KBM-7 (cell line): ENCODE measurements around the gene FER.
"Not testable (repeated sequence)": the region's sequence is repeated elsewhere in the genome, so short reads cannot be mapped to it uniquely, and the experiment has no call there.

Experiments used
- DNase-seq: peaks from one replicate; pipeline ENCODE4 v3.0.0-alpha.2; 2015
- in situ Hi-C: fragments of 300-500 bp; cut with MboI; formaldehyde crosslinking; loops from 2 replicates; pipeline ENCODE4 v1.14.3; 2020; ENCODE audit warnings: low sequenced_read_pairs, low pct_unique_long_range_greater_than_20kb, mixed read lengths

The FER gene

DNA sequence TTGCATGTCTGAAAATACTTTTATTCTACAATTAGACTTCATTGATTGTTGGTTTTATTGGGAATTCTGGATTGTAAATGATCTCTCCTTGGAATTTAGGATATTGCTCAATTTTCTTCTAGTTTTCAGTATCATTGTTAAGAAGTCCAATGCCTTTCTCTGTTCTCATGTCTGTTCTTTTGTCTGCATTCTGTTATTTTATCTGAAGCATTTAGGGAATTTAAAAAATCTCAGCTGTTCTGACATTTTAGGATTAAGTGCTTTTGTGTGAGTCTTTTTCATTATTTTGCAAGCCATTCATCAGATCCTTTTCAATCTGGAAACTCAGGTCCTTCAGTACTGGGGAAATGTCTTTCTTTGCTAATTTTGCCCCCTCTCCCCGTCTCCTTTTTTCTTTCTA, 4.4 kb upstream of the FER start:
- DNase-seq, result no peak
- in situ Hi-C loops, result no loop called here

DNA sequence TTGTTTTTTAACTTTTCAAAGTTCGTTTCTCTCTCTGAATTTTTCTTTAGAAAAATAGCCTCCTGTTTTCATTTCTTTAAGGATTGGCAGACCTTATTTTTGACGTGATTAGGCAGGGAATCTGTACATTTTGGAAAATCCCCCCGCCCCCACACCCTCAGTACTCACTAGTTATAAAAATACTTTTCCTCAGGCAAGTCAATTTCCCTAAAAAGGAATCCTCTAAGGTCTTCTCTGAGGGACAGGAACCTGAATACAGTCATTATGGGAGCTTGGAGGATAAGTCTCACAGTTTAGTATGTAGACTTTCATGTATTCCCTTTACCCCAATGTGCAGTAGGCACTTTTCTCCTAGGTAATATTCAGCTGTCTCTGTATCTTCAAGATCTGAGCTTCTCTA, 3.9 kb upstream of the FER start:
- in situ Hi-C loops, result no loop called here
- DNase-seq, result no peak

DNA sequence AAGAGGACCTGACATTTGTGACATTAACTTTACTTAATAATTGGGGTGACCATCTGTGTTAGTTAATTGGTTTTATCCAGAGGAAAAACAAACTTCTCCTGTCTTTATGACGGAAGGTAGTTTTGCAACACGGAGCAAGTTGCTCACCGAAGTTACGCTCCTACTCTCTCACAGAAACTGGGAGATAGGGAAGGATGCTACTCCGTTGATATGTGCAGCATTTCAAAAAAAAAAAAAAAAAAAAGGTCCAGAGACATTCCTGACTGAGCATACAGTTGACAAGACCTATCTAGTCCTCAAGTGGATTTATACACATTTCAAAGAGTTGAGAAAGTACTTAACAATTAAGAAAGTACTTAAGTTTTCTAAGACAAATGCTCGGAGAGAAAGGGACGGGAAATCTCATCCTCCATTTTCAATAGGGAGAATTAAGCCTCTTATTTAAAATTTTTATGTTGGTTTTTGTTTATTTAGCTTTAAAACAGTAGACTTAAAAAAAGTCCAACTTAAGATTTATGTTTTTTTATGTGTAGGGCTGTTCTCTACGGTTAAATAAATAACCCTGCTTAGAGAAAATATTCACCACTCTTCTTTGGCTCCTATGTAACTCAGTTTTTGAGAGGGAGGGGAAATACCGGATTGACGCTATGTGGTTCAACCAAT, 455 bp upstream of the FER start:
- in situ Hi-C loops, result no loop called here
- DNase-seq, result no peak

DNA sequence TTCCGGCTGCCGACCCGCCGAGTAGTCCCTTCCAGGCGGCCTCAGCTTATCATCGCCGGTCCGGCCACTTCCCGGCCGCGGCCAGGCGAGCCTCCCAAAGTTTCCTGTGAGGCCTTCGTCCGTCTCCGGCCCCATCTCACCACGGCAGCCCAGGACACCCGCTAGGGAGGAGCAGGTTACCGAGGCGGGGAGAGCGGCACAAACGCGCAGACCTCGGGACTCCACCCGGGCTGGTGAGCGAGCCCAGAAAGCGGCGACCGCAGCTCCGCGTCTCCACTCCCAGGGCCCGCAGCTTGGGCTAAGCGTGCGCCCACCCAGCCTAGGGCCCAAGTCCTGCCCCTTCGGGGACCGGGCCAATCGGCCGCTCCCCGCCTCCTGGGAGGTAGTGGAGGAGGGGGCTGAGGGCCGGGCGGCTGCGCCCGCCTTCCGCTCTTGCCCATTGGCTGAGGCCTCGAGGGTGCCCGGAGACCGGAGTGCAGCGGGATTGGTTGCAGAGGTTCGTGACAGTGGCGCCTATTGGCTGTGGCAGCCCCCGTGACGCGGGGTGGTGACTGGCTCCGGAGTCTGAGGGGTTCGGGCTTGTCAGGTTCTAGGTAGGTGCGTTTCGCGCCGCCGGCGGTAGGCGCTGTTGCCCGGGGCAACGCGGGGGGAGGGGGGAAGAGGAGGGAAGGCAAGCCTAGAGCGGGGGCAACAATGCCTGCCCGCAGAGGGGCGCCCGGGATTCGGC, 867 bp downstream of the FER start:
- in situ Hi-C loops, result no loop called here
- DNase-seq, result peak; percentile 99

DNA sequence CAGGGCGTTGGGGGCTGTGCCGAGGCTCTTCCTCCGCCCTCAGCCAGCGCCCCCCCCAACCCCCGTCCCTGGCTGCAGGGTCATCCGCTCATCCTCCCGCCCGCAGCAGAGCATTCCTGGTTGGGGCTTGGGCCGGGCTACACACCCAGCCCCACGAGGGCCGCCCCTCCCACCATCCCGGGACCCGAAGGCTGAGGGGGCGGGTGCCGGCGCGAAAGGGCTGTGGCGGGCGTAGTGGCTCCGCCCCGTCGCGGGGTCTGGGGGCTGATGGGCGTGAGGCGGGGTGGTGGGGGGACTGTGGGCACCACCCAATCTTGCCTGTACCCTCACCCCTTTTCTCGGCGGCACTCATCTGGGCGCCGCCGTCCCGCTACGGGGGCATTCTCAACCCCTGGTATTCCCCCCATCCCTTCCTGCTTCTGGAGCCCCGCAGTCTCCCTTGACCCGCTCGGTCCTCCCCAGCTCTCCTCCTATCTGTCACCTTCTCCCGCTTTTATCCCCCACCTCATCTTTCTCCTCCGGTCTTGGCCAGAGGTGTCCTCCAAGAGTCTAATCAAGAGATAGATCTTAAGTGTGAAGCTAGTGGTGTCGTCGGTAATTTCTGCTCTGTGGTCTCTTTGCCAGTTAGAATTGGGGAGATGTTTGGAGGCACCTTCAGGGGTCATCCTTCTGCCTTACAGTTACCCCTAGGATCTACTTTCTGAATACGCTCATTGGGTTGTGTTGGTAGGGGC, 1.6 kb downstream of the FER start:
- in situ Hi-C loops, result no loop called here
- peak; percentile 47 for DNase-seq

DNA sequence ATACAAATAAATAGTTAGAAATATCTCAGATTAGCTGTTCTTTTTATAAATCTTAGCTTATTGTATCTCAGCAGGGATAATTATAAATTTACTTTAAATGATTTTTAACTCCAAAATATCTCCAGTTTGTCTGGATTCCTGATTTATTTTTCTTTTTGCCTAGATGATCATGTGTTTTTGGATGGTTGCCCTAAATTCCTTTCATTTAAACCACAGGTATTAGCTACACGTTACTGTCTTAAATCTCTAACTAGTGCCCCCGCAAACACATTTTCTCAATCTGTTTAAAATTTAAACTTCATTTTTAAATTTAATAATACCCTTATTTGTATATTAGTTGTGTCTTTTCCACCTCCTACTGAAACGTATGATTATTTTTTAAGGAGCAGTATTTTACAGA, 5.6 kb downstream of the FER start:
- in situ Hi-C loops, result no loop called here
- no peak for DNase-seq

DNA sequence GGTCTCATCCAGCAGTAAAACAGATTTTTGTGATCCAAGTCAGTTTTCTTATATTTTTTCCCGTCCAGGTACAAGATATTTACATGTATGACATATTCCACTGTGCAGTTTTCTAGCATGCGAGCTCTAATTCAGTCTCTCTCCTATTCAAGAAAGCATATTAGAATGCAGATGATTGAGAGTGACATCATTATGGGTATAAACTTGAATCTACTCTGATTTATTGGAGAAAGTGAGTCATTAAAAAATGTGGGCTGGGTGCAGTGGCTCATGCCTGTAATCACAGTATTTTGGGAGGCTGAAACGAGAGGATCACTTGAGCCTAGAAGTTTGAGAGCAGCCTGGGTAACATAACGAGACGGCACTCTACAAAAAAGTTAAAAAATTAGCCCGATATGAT, 6.2 kb downstream of the FER start:
- no peak for DNase-seq
- in situ Hi-C loops, result no loop called here

DNA sequence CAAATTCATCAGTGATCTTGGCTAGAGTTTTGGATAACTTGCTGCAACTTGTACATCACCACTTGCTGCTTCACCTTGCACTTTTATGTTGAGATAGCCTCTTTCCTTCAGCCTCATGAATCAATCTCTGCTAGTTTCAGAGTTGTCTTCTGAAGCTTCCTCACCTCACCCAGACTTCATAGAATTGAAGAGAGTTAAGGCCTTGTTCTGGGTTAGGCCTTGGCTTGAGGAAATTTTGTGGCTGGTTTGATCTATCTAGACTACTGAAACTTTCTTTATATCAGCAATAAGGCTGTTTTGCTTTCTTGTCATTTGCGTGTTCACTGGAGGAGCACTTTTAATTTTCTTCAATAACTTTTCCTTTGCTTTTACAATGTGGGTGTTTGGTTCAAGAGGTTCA, 12.8 kb downstream of the FER start:
- in situ Hi-C loops, result no loop called here
- DNase-seq, result no peak

DNA sequence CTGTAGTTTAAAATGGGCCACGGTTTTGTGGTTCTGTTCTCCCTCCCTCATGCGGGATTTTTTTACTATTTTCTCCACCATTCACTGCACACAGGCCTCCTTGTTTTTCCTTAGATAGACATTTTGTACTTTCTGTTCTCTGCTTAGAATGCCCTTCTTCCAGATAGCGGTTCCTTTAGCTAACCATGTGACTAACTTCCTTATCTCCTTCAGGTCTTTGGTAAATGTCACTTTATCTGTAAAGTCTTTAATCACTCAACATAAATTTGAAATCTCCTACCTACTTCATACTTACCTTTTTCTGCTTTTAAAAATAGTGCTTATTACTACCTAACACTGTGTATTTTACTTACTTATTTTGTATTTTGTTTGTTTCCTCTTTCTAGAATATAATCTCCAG, 15.0 kb downstream of the FER start:
- in situ Hi-C loops, result no loop called here
- peak; percentile 32 for DNase-seq

DNA sequence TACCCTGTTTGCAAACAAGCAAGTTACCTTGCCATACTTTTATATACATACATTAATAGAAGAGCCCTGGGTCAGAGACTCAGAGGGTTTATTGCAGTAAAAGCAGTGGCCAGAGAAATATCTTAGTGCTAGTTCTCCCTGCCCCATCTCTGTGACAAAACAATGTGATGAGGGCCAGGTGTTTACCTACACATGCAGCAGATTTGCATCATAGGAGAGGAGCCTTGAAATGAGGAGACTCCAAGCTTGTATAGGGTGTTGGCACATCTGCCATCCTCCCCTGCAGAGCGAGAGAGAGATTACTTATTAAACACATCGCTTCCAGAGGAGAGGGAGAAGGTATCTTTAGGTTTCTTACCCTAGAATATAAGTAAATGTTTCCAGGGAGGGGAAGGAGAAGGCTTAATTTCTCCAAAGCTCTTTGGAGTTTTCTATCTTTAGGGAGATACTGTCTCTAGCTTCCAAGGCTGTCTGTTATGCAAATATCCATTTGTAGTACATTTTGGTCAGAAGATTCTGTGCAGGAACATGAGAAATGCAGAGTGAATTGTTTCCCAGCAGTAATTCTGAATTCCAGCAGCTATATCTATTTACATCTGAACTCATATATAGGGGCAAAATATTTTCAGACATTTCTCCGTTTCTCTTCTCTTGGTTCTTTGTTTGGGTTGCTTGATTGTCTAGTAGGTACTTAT, 15.7 kb downstream of the FER start:
- in situ Hi-C loops, result no loop called here
- DNase-seq, result no peak

DNA sequence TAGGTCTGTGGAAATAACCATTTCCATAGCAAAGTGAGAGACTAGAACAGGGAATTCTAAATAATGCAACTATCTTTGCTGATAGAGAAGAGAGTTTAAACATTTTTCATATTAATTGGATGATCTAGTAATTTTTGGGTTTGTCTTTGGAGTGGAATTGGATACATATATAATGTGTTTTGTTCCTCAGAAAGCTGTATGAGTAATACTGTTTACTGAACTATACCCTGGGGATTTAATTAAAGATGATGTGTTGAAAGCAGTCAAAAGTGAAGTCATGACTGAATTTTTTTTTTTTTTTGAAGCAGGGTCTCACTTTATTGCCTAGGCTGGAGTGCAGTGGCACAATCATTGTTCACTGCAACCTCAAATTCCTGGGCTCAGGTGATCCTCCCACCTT, 17.9 kb downstream of the FER start:
- DNase-seq, result no peak
- in situ Hi-C loops, result no loop called here

DNA sequence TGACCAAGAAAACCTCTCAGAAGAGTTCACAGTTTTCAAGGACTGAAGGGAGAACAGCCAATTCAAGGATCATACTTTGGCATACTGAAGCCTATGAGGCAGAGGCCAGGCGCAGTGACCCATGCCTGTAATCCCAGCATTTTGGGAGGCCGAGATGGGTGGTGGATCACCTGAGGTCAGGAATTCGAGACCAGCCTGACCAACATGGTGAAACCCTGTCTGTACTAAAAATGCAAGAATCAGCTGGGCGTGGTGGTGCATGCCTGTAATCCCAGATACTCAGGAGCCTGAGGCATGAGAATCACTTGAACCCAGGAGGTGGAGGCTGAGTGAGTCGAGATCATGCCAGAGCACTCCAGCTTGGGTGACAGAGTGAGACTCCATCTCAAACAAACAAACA, 19.2 kb downstream of the FER start:
- DNase-seq, in situ Hi-C loops: not testable (repeated sequence)

DNA sequence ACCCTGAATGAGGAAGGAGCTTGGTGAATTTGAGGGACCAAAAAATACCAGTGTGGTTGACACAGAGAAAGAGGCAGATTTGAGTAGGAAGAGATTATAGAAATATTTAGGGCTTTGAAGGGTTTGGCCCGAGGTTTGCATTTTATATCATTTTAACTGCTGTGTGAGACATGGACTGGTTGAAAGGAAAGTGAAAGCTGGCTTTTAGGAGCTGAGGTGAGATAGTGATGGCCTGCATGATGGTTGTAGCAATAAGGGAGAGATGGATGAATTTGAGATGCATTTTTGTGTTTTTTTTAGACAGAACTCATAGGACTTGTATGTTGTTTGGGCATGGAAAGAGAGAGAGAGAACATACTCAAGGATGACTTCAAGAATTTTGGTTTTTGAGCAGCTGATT, 21.7 kb downstream of the FER start:
- in situ Hi-C loops, result no loop called here
- no peak for DNase-seq

DNA sequence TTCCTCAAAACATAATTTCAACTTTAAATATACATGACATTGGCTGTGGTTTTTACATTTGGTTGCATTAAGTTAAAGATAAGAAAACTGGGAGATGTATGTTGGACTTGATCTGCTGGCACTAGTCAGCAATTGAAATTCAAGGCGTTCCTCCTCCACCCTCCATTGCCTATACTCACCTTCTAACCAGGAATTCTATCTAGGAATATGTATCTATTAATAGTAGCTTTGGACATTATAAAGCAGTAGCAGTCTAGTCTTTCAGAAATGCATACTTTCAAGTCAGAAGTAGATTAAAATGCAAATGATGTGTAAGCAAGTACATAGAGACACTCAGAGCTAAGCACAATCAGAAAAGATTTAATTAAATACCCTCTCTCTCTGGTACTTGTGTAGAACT, 24.9 kb downstream of the FER start:
- DNase-seq, result no peak
- in situ Hi-C loops, result no loop called here

DNA sequence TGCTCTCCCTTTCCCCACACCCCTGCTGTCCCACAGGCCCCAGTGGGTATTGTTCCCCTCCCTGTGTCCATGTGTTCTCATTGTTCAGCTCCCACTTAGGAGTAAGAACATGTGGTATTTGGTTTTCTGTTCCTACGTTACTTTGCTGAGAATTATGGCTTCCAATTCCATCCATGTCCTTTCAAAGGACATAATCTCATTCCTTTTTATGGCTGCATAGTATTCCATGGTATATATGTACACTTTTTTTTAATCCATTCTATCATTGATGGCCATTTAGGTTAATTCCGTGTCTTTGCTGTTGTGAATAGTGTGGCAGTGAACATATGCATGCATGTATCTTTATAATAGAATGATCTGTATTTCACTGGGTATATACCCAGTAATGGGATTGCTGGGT, 25.6 kb downstream of the FER start:
- no peak for DNase-seq
- in situ Hi-C loops, result no loop called here

DNA sequence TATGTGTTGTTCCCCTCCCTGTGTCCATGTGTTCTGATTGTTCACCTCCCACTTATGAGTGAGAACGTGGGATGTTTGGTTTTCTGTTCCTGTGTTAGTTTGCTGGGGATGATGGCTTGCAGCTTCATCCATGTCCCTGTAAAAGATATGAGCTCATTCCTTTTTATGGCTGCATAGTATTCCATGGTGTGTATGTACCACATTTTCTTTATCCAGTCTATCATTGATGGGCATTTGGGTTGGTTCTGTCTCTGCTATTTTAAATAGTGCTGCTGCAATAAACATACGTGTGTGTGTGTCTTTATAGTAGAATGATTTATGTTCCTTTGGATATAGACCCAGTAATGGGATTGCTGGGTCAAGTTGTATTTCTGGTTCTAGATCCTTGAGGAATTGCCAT, 26.4 kb downstream of the FER start:
- in situ Hi-C loops, DNase-seq: not testable (repeated sequence)

DNA sequence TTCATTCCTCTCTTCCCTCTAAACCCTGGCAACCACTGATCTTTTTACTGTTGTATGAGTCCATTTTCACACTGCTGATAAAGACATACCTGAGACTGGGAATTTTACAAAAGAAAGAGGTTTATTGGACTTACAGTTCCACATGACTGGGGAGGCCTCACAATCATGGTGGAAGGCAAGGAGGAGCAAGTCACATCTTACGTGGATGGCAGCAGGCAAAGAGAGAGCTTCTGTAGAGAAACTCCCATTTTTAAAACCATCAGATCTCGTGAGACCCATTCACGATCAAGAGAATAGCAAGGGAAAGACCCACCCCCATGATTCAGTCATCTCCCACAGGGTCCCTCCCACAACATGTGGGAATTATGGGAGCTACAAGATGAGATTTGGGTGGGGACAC, 29.9 kb downstream of the FER start:
- in situ Hi-C loops, DNase-seq: not testable (repeated sequence)

DNA sequence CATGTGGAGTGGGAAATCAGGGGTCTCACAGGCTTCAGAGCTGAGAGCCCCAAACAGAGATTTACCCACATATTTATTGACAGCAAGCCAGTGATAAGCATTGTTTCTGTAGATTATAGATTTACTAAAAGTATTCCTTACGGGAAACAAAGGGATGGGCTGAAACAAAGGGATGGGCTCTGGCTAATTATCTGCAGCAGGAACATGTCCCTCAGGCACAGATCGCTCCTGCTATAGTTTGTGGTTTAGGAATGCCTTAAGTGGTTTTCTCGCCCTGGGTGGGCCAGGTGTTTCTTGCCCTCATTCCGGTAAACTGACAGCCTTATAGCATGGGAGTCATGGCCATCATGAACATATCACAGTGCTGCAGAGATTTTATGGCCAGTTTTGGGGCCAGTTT, 36.9 kb downstream of the FER start:
- in situ Hi-C loops, DNase-seq: not testable (repeated sequence)

DNA sequence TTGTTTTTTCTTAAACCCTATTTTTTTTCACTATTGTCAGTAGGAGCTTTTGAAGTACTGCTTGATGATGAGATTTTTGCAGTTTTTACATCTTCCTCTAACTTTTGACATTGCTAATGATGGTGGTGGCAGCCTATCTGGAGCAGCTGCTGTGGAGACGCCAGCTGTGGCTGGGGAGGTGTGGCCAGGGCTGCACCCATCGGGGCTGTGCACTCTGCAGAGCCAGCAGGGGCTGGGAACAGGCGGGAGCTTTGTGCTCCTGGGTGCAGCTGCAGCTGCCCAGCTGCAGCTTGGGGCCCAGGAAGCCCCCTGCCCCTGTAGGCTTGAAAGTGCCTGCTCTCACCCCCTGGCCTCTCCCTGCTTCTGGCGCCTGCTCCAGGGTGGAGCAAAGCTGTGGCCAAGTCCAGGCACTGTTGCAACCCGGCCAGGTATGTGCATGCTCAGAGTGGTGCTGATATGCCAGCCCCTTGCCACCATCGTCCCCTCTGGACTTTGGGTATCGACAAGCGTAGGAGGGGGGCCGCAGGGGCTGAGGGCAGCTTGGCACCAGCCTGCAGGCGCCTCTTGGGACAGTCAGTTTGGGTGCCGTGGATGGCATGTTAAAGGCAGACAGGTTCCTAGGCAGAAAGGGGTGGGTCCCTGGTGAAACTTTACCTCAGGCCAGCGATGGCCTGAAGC, 39.2 kb downstream of the FER start:
- in situ Hi-C loops, result no loop called here
- no peak for DNase-seq
